Heart left ventricle (tissue), 13 donors: ENCODE data around the gene KCNAB1.

Experiments used
- CTCF ChIP-seq, 12 donors: fragments of 200-600 bp; sonication (generic) in 4 of 12; IDR thresholded peaks; one replicate each; pipeline versions ENCODE4 v1.5.0 to v1.8.0; 2018 to 2022; ENCODE audit warnings: antibody characterized with exemption in 12 of 12, mild to moderate bottlenecking in 5 of 12
- POLR2A ChIP-seq, 2 donors: fragments of 450-650 bp; IDR thresholded peaks; one replicate each; pipeline ENCODE4 v1.6.1; 2017; ENCODE audit warnings: antibody characterized with exemption in 2 of 2, mild to moderate bottlenecking in 2 of 2, moderate library complexity in 2 of 2
- donor health status: ischemic (EF 13 %, LVEDD 7.1; RV severe dilation, severe dysfunction).
- donor health status: DM: no; HTN: yes; CAD: no.
- donor health status: DM: no; HTN: no; CAD: no.
- donor health status: ischemic (EF 25% LVEDD 6.9; RV normal size, moderate dysfunction).
- donor health status: ischemic (EF 25% LVEDD 5.7; RV mildly dilated, moderate dysfunction).
- donor health status: ischemic (EF 35%, LVEDD 5.7; RV mildly dilated, moderate dysfunction).
- donor health status: nonischemic (EF 11% LVEDD 7.7; RV severe dilation, severe dysfunction).
- donor health status: DM: yes; HTN: yes; CAD: no.
- donor health status: PGD.
- donor health status: ischemic (EF 29% LVEDD 5.4; RV normal size, mild dysfunction).
- donor health status: nonischemic (EF 23%, LVEDD 6.1; RV moderate dilation, normal function).

GRCh38 chr3:156144060-156144459 is 23.7 kb downstream of the KCNAB1 start:
- TF ChIP-seq CTCF (IDR thresholded peaks at IDR 0.05) (no peak), POLR2A (IDR thresholded peaks at IDR 0.05) (no peak)
